H1 (cell line): Measurements from ENCODE around the gene ZNF518B. TPM values are rescaled to one million over a fixed set of nuclear protein-coding genes. Genes with fewer than 3 reads are reported as not detected.

Source experiments
- CTCF ChIA-PET: fragments of 300-600 bp; sonication (Branson Sonifier 250); formaldehyde crosslinking; loops from one replicate; lab custom pipeline; 2021; ENCODE audit not compliant: partially characterized antibody; lab: Charles Lee
- POLR2A ChIA-PET: fragments of 300-600 bp; sonication (Branson Sonifier 250); formaldehyde crosslinking; loops from one replicate; lab custom pipeline; 2021; ENCODE audit warnings: inconsistent platforms; ENCODE audit not compliant: partially characterized antibody; lab: Charles Lee
- DNase-seq, 2 experiments: peaks; one replicate each; pipeline versions ENCODE4 v3.0.0 to v3.0.0-alpha.2; 2010 to 2022; ENCODE audit warnings: low spot score in 2 of 2, low read depth in 1 of 2, mixed read lengths in 1 of 2
- FAIRE-seq: peaks from 2 replicates; lab custom pipeline; 2011; peaks lifted over from hg19 to GRCh38; lab: Jason Lieb, UNC
- H2AFZ ChIP-seq: 2 replicates; pipeline ENCODE4 v1.8.1; 2012; ENCODE audit warnings: low read length, inconsistent platforms
- H2AK5ac ChIP-seq: 2 replicates; pipeline ENCODE4 v1.6.1; 2013; ENCODE audit warnings: low read depth, low read length
- H2BK120ac ChIP-seq: replicated peaks from 2 replicates; pipeline ENCODE3; 2013; ENCODE audit warnings: low read depth, low read length, inconsistent platforms
- H2BK12ac ChIP-seq: 2 replicates; pipeline ENCODE4 v1.6.1; 2013; ENCODE audit warnings: low read depth, low read length
- H2BK15ac ChIP-seq: 2 replicates; pipeline ENCODE4 v1.6.1; 2013; ENCODE audit warnings: low read length
- H2BK20ac ChIP-seq: 2 replicates; pipeline ENCODE4 v1.6.1; 2013; ENCODE audit warnings: low read length
- H2BK5ac ChIP-seq: 2 replicates; pipeline ENCODE4 v1.6.1; 2013; ENCODE audit warnings: low read depth, low read length
- H3K14ac ChIP-seq: 2 replicates; pipeline ENCODE4 v1.6.1; 2013; ENCODE audit warnings: inconsistent platforms; ENCODE audit not compliant: insufficient read length
- H3K18ac ChIP-seq: 2 replicates; pipeline ENCODE4 v1.6.1; 2013; ENCODE audit warnings: low read length; ENCODE audit errors: extremely low read depth
- H3K23ac ChIP-seq: 2 replicates; pipeline ENCODE4 v1.6.1; 2013; ENCODE audit warnings: inconsistent platforms; ENCODE audit not compliant: insufficient read length
- H3K23me2 ChIP-seq: 2 replicates; pipeline ENCODE4 v1.6.1; 2013; ENCODE audit warnings: low read depth, low read length
- H3K27ac ChIP-seq: 2 replicates; pipeline ENCODE4 v1.6.1; 2011; ENCODE audit warnings: low read depth, low read length, inconsistent platforms
- H3K27me3 ChIP-seq, 4 experiments: replicated peaks in 1 of 4; 1 replicate in 1 of 4; 2 replicates in 3 of 4; pipeline versions ENCODE4 v1.6.1 to v1.8.1; 2011 to 2013; ENCODE audit warnings: low read length in 3 of 4, mild to moderate bottlenecking in 3 of 4, inconsistent platforms in 2 of 4, mixed read lengths in 2 of 4, moderate library complexity in 1 of 4; ENCODE audit not compliant: control insufficient read depth in 3 of 4, insufficient read depth in 3 of 4; ENCODE audit errors: extremely low read depth in 1 of 4
- H3K36me3 ChIP-seq, 4 experiments: 2 replicates each; pipeline versions ENCODE4 v1.6.1 to v1.8.1; 2011 to 2013; ENCODE audit warnings: mild to moderate bottlenecking in 4 of 4, low read length in 3 of 4, moderate library complexity in 2 of 4, control low read depth in 1 of 4, inconsistent platforms in 1 of 4; ENCODE audit not compliant: insufficient read depth in 4 of 4, control insufficient read depth in 2 of 4
- H3K4ac ChIP-seq: replicated peaks from 2 replicates; pipeline ENCODE3; 2013; ENCODE audit warnings: low read length, low read depth, mixed read lengths, inconsistent platforms; ENCODE audit not compliant: insufficient read length
- H3K4me1 ChIP-seq, 4 experiments: replicated peaks in 1 of 4; 1 replicate in 1 of 4; 2 replicates in 3 of 4; pipeline versions ENCODE4 v1.6.1 to v1.8.1; 2011 to 2013; ENCODE audit warnings: low read length in 3 of 4, inconsistent platforms in 2 of 4, mixed read lengths in 1 of 4; ENCODE audit not compliant: insufficient read depth in 4 of 4, control insufficient read depth in 3 of 4
- H3K4me2 ChIP-seq, 2 experiments: 2 replicates each; pipeline versions ENCODE4 v1.6.1 to v1.8.1; 2011 to 2013; ENCODE audit warnings: low read depth in 2 of 2, low read length in 2 of 2, control low read depth in 1 of 2, inconsistent platforms in 1 of 2, mild to moderate bottlenecking in 1 of 2; ENCODE audit not compliant: insufficient read depth in 1 of 2
- H3K4me3 ChIP-seq, 4 experiments: fragments of 200-600, 300-600 bp in 1 of 4; sonication (generic), shearing (Covaris generic), sonication (Bioruptor Twin) in 1 of 4; 2 replicates each; pipeline versions ENCODE4 v1.5.1 to v1.8.1; 2011 to 2016; ENCODE audit warnings: low read length in 4 of 4, low read depth in 3 of 4, control low read depth in 2 of 4, inconsistent platforms in 2 of 4, mild to moderate bottlenecking in 2 of 4, mixed read lengths in 1 of 4, moderate library complexity in 1 of 4; ENCODE audit not compliant: insufficient read depth in 2 of 4; ENCODE audit errors: extremely low read depth in 1 of 4
- H3K56ac ChIP-seq: replicated peaks from 2 replicates; pipeline ENCODE3; 2013; ENCODE audit warnings: low read depth, mild to moderate bottlenecking, mixed read lengths, low read length, inconsistent platforms; ENCODE audit not compliant: insufficient read length
- H3K79me1 ChIP-seq: 2 replicates; pipeline ENCODE4 v1.6.1; 2013; ENCODE audit warnings: low read depth, low read length, control low read depth
- H3K79me2 ChIP-seq, 2 experiments: 2 replicates each; pipeline versions ENCODE4 v1.6.1 to v1.8.1; 2012 to 2013; ENCODE audit warnings: low read length in 2 of 2, mild to moderate bottlenecking in 2 of 2, inconsistent platforms in 1 of 2; ENCODE audit not compliant: insufficient read depth in 2 of 2, control insufficient read depth in 1 of 2
- H3K9ac ChIP-seq, 4 experiments: replicated peaks in 1 of 4; 1 replicate in 1 of 4; 2 replicates in 3 of 4; pipeline versions ENCODE4 v1.6.1 to v1.8.1; 2011 to 2013; ENCODE audit warnings: low read depth in 3 of 4, low read length in 3 of 4, control low read depth in 2 of 4, mild to moderate bottlenecking in 2 of 4, moderate library complexity in 2 of 4, inconsistent platforms in 1 of 4; ENCODE audit errors: extremely low read depth in 1 of 4
- H3K9me3 ChIP-seq, 2 experiments: 2 replicates each; pipeline versions ENCODE4 v1.6.1 to v1.8.1; 2012 to 2013; ENCODE audit warnings: mild to moderate bottlenecking in 2 of 2, moderate library complexity in 2 of 2, control low read depth in 1 of 2, inconsistent platforms in 1 of 2, low read depth in 1 of 2, low read length in 1 of 2, mixed read lengths in 1 of 2; ENCODE audit not compliant: insufficient read depth in 2 of 2
- H4K20me1 ChIP-seq, 2 experiments: replicated peaks in 1 of 2; 2 replicates each; pipeline versions ENCODE3 to v1.8.1; 2011 to 2013; ENCODE audit warnings: inconsistent platforms in 2 of 2, low read length in 2 of 2, mild to moderate bottlenecking in 1 of 2; ENCODE audit not compliant: insufficient read depth in 2 of 2, control insufficient read depth in 1 of 2
- H4K5ac ChIP-seq: 2 replicates; pipeline ENCODE4 v1.6.1; 2013; ENCODE audit warnings: low read length, low read depth, mixed read lengths, inconsistent platforms; ENCODE audit not compliant: insufficient read length
- H4K8ac ChIP-seq: 2 replicates; pipeline ENCODE4 v1.8.0; 2013; ENCODE audit warnings: mild to moderate bottlenecking, moderate library complexity, low read length, inconsistent platforms; ENCODE audit not compliant: insufficient read depth; ENCODE audit errors: extremely low read depth
- H4K91ac ChIP-seq: replicated peaks from 2 replicates; pipeline ENCODE3; 2013; ENCODE audit warnings: low read length, mixed read lengths, inconsistent platforms; ENCODE audit not compliant: insufficient read length
- CBX8 ChIP-seq: fragments of 300-800, 300-1000 bp; sonication (generic); IDR thresholded peaks from 2 replicates; pipeline ENCODE4 v1.7.1; 2016; ENCODE audit warnings: low read depth, low read length, borderline replicate concordance
- CEBPB ChIP-seq: IDR thresholded peaks from 2 replicates; pipeline ENCODE4 v1.6.1; 2012; ENCODE audit warnings: low read depth, low read length
- CHD2 ChIP-seq: IDR thresholded peaks from 2 replicates; pipeline ENCODE4 v1.6.1; 2012; ENCODE audit warnings: low read length, improper control_type of control experiment
- CREB1 ChIP-seq: IDR thresholded peaks from 2 replicates; pipeline ENCODE4 v1.6.1; 2012; ENCODE audit warnings: inconsistent platforms
- CTBP2 ChIP-seq: IDR thresholded peaks from 2 replicates; pipeline ENCODE4 v1.7.0; 2011; ENCODE audit warnings: borderline replicate concordance, mild to moderate bottlenecking, moderate library complexity, mixed read lengths, low read length; ENCODE audit not compliant: insufficient read depth, insufficient read length
- GABPA ChIP-seq: IDR thresholded peaks from 2 replicates; pipeline ENCODE4 v1.6.1; 2011; ENCODE audit warnings: mild to moderate bottlenecking, low read length, moderate library complexity, borderline replicate concordance; ENCODE audit not compliant: insufficient read depth
- KDM5A ChIP-seq: fragments of 200-600 bp; IDR thresholded peaks from 2 replicates; pipeline ENCODE4 v1.7.1; 2012; ENCODE audit warnings: mild to moderate bottlenecking, low read length, inconsistent platforms, mixed read lengths
- POLR2AphosphoS5 ChIP-seq: IDR thresholded peaks from 2 replicates; pipeline ENCODE4 v1.6.1; 2011; ENCODE audit warnings: low read depth, low read length
- RXRA ChIP-seq: IDR thresholded peaks from 2 replicates; pipeline ENCODE4 v1.6.1; 2011; ENCODE audit warnings: low read depth, mild to moderate bottlenecking, low read length, moderate library complexity; ENCODE audit not compliant: insufficient read depth
- SP1 ChIP-seq: IDR thresholded peaks from 2 replicates; pipeline ENCODE4 v1.6.1; 2011; ENCODE audit warnings: low read depth, low read length
- WGBS, 2 experiments: shearing (Covaris generic) in 1 of 2; methylation state at CpG; one replicate each; pipeline versions ENCODE4 v1.1.6 to v1.1.7; 2013 to 2015; ENCODE audit warnings: low lambda C conversion rate in 2 of 2, mixed read lengths in 2 of 2, inconsistent platforms in 1 of 2, low coverage in 1 of 2, missing lambda C conversion rate in 1 of 2; ENCODE audit not compliant: insufficient replicate concordance in 2 of 2, insufficient coverage in 1 of 2, insufficient read length in 1 of 2; ENCODE audit errors: extremely low coverage in 1 of 2, missing lambda C conversion rate in 1 of 2; 5-methylcytosine and 5-hydroxymethylcytosine counted together
- polyA plus RNA-seq, 7 experiments: library from polyadenylated mRNA; depleted of rRNA in 3 of 7; stranded (reverse) in 5 of 7; unstranded in 2 of 7; fragments of >200 nt in 5 of 7; fragments of 200-250 nt in 2 of 7; gene quantifications; 1 replicate in 5 of 7; 2 replicates in 1 of 7; 4 replicates in 1 of 7; pipeline versions ENCODE4 v1.2.1 to v1.2.3, GENCODE V29; 2011 to 2013; ENCODE audit warnings: missing spikeins in 2 of 7, mixed read lengths in 2 of 7
- total RNA-seq: library from RNA; stranded (reverse); fragmentation: NEBNext Ultra II Directional; extraction: Animal tissue kit (Norgen Biotek cat#: 25700); gene quantifications from 2 replicates; pipeline ENCODE4 v1.2.1, GENCODE V29; 2021

ZNF518B gene
- total and polyA plus RNA-seq, 2 of the 8 experiments (the other 6 are each of a cell fraction or from before 2014, with no cell fraction given), result 2.9 to 9.0 TPM

- no peaks in the 10 kb centered on the region for H3K79me2 ChIP-seq
- POLR2A ChIA-PET, result no interaction called here
- no peak overlapping the region for H3K23ac ChIP-seq
- H3K27ac ChIP-seq, result no peak overlapping the region
- H2BK120ac ChIP-seq, result no peak overlapping the region
- no peak overlapping the region for H2BK20ac ChIP-seq
- no peak overlapping the region for H3K9ac ChIP-seq
- no peak overlapping the region for H2BK5ac ChIP-seq
- H3K36me3 ChIP-seq, result no peaks in the 10 kb centered on the region
- H3K79me1 ChIP-seq, result no peaks in the 10 kb centered on the region
- no peak overlapping the region for H4K5ac ChIP-seq
- CTCF ChIA-PET, result no interaction called here
- no peak overlapping the region for H2AK5ac ChIP-seq
- TF ChIP-seq CHD2, result no peak
- no peak for TF ChIP-seq CBX8
- no peak for TF ChIP-seq CEBPB
- TF ChIP-seq RXRA, result no peak
- no peak for TF ChIP-seq GABPA
- TF ChIP-seq POLR2AphosphoS5, result no peak
- TF ChIP-seq SP1, result no peak
- no peak for TF ChIP-seq CTBP2
- TF ChIP-seq KDM5A, result no peak
- TF ChIP-seq CREB1, result no peak
- H3K9me3 ChIP-seq, result no peaks in the 10 kb centered on the region
- H3K18ac ChIP-seq, result no peak overlapping the region
- no peaks in the 10 kb centered on the region for H4K20me1 ChIP-seq
- no peak overlapping the region for H3K14ac ChIP-seq
- no peak for DNase-seq
- H4K8ac ChIP-seq, result no peak overlapping the region
- H2BK15ac ChIP-seq, result no peak overlapping the region
- H3K4me1 ChIP-seq, result peaks cover 0 to 9% (median 5%) of the 10 kb centered on the region in 4 experiments; a peak in 4 of 7 replicates
- H3K4me2 ChIP-seq, result no peak overlapping the region
- no peak overlapping the region for H4K91ac ChIP-seq
- H2BK12ac ChIP-seq, result no peak overlapping the region
- no peak for FAIRE-seq
- peaks cover 6% of the 10 kb centered on the region for H3K23me2 ChIP-seq
- no peak overlapping the region for H3K4me3 ChIP-seq
- no peak overlapping the region for H3K56ac ChIP-seq
- H3K27me3 ChIP-seq, result peaks cover 18 to 30% (median 25%) of the 10 kb centered on the region in 4 experiments
- whole genome bisulfite sequencing, 2 experiments, result 96% methylated on average over 5 of the region's 5 CpGs; no CpG with 5 or more reads in 1 of the 2 experiments
- H3K4ac ChIP-seq, result no peak overlapping the region
- H2AFZ ChIP-seq, result no peak overlapping the region
Observed at GRCh38 chr4:10466161-10466560, 8.9 kb upstream of the ZNF518B start.
